Immature natural killer cell (primary cell): ENCODE measurements around the gene TRIP12. TPM values are rescaled to one million over a fixed set of nuclear protein-coding genes. Genes with fewer than 3 reads are reported as not detected.
A peak's percentile ranks its signal among the peaks of the same experiment; 100 is the strongest.
"Not testable (repeated sequence)": the region's sequence is repeated elsewhere in the genome, so short reads cannot be mapped to it uniquely, and the experiment has no call there.

Source experiments
- DNase-seq, 3 donors: peaks; one replicate each; pipeline ENCODE4 v3.0.0; 2022; ENCODE audit warnings: mixed read lengths in 1 of 3
- H3K27ac Mint-ChIP-seq, 6 donors: one replicate each; pipeline ENCODE4 v1.8.0; 2020; ENCODE audit warnings: mixed read lengths in 6 of 6, mild to moderate bottlenecking in 5 of 6, inconsistent platforms in 4 of 6, moderate library complexity in 3 of 6
- H3K27me3 Mint-ChIP-seq, 3 donors: one replicate each; pipeline ENCODE4 v1.8.0; 2020 to 2021; ENCODE audit warnings: low read depth in 3 of 3, mild to moderate bottlenecking in 3 of 3, mixed read lengths in 3 of 3, moderate library complexity in 3 of 3, inconsistent platforms in 1 of 3
- H3K36me3 Mint-ChIP-seq, 3 donors: one replicate each; pipeline ENCODE4 v1.8.0; 2020; ENCODE audit warnings: mixed read lengths in 3 of 3, inconsistent platforms in 2 of 3, mild to moderate bottlenecking in 2 of 3
- H3K4me1 Mint-ChIP-seq, 2 donors: one replicate each; pipeline ENCODE4 v1.8.0; 2020; ENCODE audit warnings: inconsistent platforms in 2 of 2, mild to moderate bottlenecking in 2 of 2, mixed read lengths in 2 of 2, moderate library complexity in 1 of 2
- H3K4me3 Mint-ChIP-seq, 5 donors: one replicate each; pipeline ENCODE4 v1.8.0; 2020; ENCODE audit warnings: mild to moderate bottlenecking in 5 of 5, mixed read lengths in 5 of 5, inconsistent platforms in 3 of 5, moderate library complexity in 3 of 5
- H3K9me3 Mint-ChIP-seq, 6 donors: one replicate each; pipeline ENCODE4 v1.8.0; 2020; ENCODE audit warnings: mild to moderate bottlenecking in 6 of 6, mixed read lengths in 6 of 6, inconsistent platforms in 4 of 6, moderate library complexity in 3 of 6
- polyA plus RNA-seq, 3 donors: library from polyadenylated mRNA; unstranded; fragments of 300-500 nt; fragmentation: Illumina TruSeq; gene quantifications; one replicate each; pipeline ENCODE4 v1.2.3, GENCODE V29; 2021

Gene TRIP12
- polyA plus RNA-seq, 3 donors from 2014 or later, result 13.5 to 69.4 (median 26.0) TPM

GRCh38 chr2:229931241-229931640 is 9.4 kb upstream of the TRIP12 start:
- Mint-ChIP-seq H3K27me3 (peaks cover 0 to 2% (median 1%) of the 10 kb centered on the region in 3 donors), H3K9me3 (no peaks in the 10 kb centered on the region), H3K36me3 (peaks cover 3 to 4% (median 3%) of the 10 kb centered on the region in 3 donors), H3K27ac (no peak overlapping the region), H3K4me3 (no peak overlapping the region), H3K4me1 (no peaks in the 10 kb centered on the region)
- DNase-seq, result no peak

GRCh38 chr2:229930656-229931055 is 8.8 kb upstream of the TRIP12 start:
- peaks cover 0 to 3% (median 0%) of the 10 kb centered on the region in 3 donors for H3K36me3 Mint-ChIP-seq
- no peak overlapping the region for H3K4me3 Mint-ChIP-seq
- no peak for DNase-seq
- H3K27me3 Mint-ChIP-seq, result peaks cover 0 to 2% (median 0%) of the 10 kb centered on the region in 3 donors
- peaks cover 0 to under 1% of the 10 kb centered on the region in 2 donors for H3K4me1 Mint-ChIP-seq
- H3K9me3 Mint-ChIP-seq, result no peaks in the 10 kb centered on the region
- H3K27ac Mint-ChIP-seq, result no peak overlapping the region

- Mint-ChIP-seq H3K27ac (no peak overlapping the region), H3K4me3 (no peak overlapping the region), H3K9me3 (no peaks in the 10 kb centered on the region), H3K27me3 (peaks cover 0 to 4% (median 4%) of the 10 kb centered on the region in 3 donors), H3K36me3 (no peaks in the 10 kb centered on the region), H3K4me1 (peaks cover 4 to 13% of the 10 kb centered on the region in 2 donors)
- no peak for DNase-seq
These were observed 6.1 kb upstream of the TRIP12 start for GRCh38 chr2:229927817-229928321.

DNA sequence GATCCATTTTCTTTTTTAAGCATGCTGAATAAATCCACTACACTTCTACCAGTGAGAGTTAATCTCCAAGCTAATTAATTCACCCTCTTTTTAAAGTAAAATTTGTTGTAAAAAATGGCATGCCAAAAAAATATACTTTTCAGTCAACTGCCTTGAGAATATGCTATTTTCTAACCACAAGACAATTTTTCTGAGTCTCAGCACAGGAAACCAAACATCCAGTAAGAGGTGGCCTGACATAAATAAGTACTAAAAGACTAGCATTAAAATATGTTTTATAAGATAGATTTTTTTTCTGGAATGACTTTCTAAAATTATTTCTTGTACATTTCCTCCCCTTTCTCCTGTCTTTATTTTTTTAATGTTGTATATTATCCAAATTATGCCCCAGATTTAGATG is 3.4 kb upstream of the TRIP12 start:
- H3K4me1 Mint-ChIP-seq, result peaks cover 17 to 27% of the 10 kb centered on the region in 2 donors
- no peaks in the 10 kb centered on the region for H3K36me3 Mint-ChIP-seq
- DNase-seq, result no peak
- H3K4me3 Mint-ChIP-seq, result no peak overlapping the region
- no peaks in the 10 kb centered on the region for H3K9me3 Mint-ChIP-seq
- no peak overlapping the region for H3K27ac Mint-ChIP-seq
- H3K27me3 Mint-ChIP-seq, result peaks cover 9 to 27% (median 22%) of the 10 kb centered on the region in 3 donors

DNA sequence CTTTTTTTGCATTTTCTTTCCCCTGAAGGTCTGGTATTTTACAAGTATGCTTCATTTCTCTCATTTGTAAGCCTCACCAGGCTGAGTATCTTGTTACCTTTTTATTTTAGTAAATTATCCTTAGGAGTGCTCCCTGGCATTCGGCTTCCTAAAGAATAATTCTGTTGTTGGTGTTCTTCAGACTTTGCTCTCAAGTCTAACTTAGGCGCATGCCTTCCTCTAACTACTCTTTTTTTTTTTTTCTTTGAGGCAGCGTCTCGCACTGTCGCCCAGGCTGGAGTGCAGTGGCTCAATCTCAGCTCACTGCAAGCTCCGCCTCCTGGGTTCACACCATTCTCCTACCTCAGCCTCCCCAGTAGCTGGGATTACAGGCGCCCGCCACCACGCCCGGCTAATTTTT is 2.7 kb upstream of the TRIP12 start:
- Mint-ChIP-seq H3K4me3 (peak overlapping the region in 2 of 5 donors; percentile 12 to 45), H3K27ac (peak overlapping the region in 1 of 6 donors; percentile 32), H3K27me3 (peaks cover 9 to 29% (median 22%) of the 10 kb centered on the region in 3 donors), H3K4me1 (peaks cover 23 to 33% of the 10 kb centered on the region in 2 donors)
- not testable (repeated sequence) for H3K36me3 Mint-ChIP-seq, DNase-seq, H3K9me3 Mint-ChIP-seq

GRCh38 chr2:229922449-229923386 is 909 bp upstream of the TRIP12 start, which contains the start of gene FBXO36:
TSS of gene FBXO36 (plus strand) at chr2:229922503. CDS start at chr2:229922514, 11 bp downstream.
- H3K27me3 Mint-ChIP-seq, result peaks cover 9 to 29% (median 24%) of the 10 kb centered on the region in 3 donors
- no peak for DNase-seq
- peaks cover 3 to 4% (median 3%) of the 10 kb centered on the region in 3 donors for H3K36me3 Mint-ChIP-seq
- H3K9me3 Mint-ChIP-seq, result no peaks in the 10 kb centered on the region
- peak within 1 kb of the TSS; percentile 94 to 100 (median 96) for H3K27ac Mint-ChIP-seq
- peaks cover 36 to 48% of the 10 kb centered on the region in 2 donors for H3K4me1 Mint-ChIP-seq
- H3K4me3 Mint-ChIP-seq, result peak within 1 kb of the TSS; percentile 95 to 100 (median 98)

GRCh38 chr2:229921101-229921891 is 513 bp downstream of the TRIP12 start:
- Mint-ChIP-seq H3K36me3 (peaks cover 4 to 8% (median 7%) of the 10 kb centered on the region in 3 donors), H3K4me3 (peak overlapping the region; percentile 95 to 100 (median 98)), H3K27ac (peak overlapping the region; percentile 93 to 100 (median 96)), H3K27me3 (peaks cover 9 to 29% (median 24%) of the 10 kb centered on the region in 3 donors), H3K4me1 (peaks cover 45 to 60% of the 10 kb centered on the region in 2 donors), H3K9me3 (no peaks in the 10 kb centered on the region)
- peak; percentile 69 to 73 (median 73) for DNase-seq

GRCh38 chr2:229920011-229920641 is 1.7 kb downstream of the TRIP12 start:
- Mint-ChIP-seq H3K4me3 (peak overlapping the region; percentile 90 to 100 (median 96)), H3K4me1 (peaks cover 51 to 66% of the 10 kb centered on the region in 2 donors)

GRCh38 chr2:229917793-229918192 is 4.0 kb downstream of the TRIP12 start:
- Mint-ChIP-seq H3K36me3 (peaks cover 4 to 8% (median 7%) of the 10 kb centered on the region in 3 donors), H3K27ac (peak overlapping the region; percentile 7 to 84 (median 63)), H3K27me3 (peaks cover 8 to 27% (median 21%) of the 10 kb centered on the region in 3 donors), H3K4me1 (peaks cover 61 to 81% of the 10 kb centered on the region in 2 donors), H3K4me3 (peak overlapping the region in 1 of 5 donors; percentile 30), H3K9me3 (no peaks in the 10 kb centered on the region)
- no peak for DNase-seq

More at GRCh38 chr2:229920011-229920641, 1.7 kb downstream of the TRIP12 start:
- Mint-ChIP-seq H3K9me3 (no peaks in the 10 kb centered on the region), H3K27ac (peak overlapping the region; percentile 93 to 100 (median 94)), H3K36me3 (peaks cover 4 to 8% (median 7%) of the 10 kb centered on the region in 3 donors), H3K27me3 (peaks cover 9 to 32% (median 24%) of the 10 kb centered on the region in 3 donors)
- peak; percentile 29 to 38 (median 30) for DNase-seq

GRCh38 chr2:229914171-229914570 is 7.6 kb downstream of the TRIP12 start:
- Mint-ChIP-seq H3K4me1 (peaks cover 65 to 92% of the 10 kb centered on the region in 2 donors), H3K27ac (peak overlapping the region; percentile 18 to 76 (median 42)), H3K36me3 (peaks cover 4 to 8% (median 7%) of the 10 kb centered on the region in 3 donors), H3K27me3 (peaks cover 2 to 3% (median 2%) of the 10 kb centered on the region in 3 donors), H3K4me3 (no peak overlapping the region), H3K9me3 (no peaks in the 10 kb centered on the region)
- no peak for DNase-seq

DNA sequence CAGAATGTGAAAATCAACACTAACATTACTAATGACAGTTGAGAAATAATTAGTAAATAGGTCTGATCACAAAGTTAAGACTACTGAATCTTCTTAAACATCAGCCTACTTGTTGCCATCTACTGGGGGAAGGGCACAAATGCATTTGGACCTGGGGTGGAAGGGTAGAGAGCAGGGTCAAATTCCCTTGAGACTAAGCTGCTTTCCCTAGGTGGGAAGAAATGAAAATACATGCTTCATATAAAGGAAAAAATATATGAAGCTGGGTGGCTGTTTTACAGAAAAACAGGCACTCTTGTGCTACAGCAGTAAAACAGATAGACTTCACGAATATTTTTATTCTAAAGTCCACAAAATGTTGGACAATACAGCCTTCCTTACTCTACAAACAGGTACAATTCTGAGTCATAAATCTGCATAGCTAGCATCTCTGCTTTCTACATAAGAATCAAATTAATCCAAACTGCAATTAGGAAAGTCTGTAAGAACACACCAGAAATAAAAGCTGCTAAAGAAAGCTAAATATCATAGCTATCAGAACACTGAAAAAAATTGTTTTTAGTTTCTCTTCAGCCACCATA is 10.9 kb downstream of the TRIP12 start:
- Mint-ChIP-seq H3K27me3 (peaks cover 0 to 3% (median 2%) of the 10 kb centered on the region in 3 donors), H3K36me3 (peaks cover 4 to 9% (median 9%) of the 10 kb centered on the region in 3 donors), H3K4me1 (peaks cover 59 to 82% of the 10 kb centered on the region in 2 donors), H3K27ac (peak overlapping the region; percentile 16 to 80 (median 62)), H3K4me3 (no peak overlapping the region), H3K9me3 (no peaks in the 10 kb centered on the region)
- peak in 2 of 3 donors; percentile 7 to 11 for DNase-seq

GRCh38 chr2:229910147-229910831 is 11.5 kb downstream of the TRIP12 start:
- H3K4me1 Mint-ChIP-seq, result peaks cover 61 to 82% of the 10 kb centered on the region in 2 donors
- DNase-seq, result no peak
- H3K36me3 Mint-ChIP-seq, result peaks cover 4 to 13% (median 9%) of the 10 kb centered on the region in 3 donors

More at GRCh38 chr2:229910147-229910831, 11.5 kb downstream of the TRIP12 start:
- H3K4me3 Mint-ChIP-seq, result peak overlapping the region in 2 of 5 donors; percentile 17 to 39
- H3K27me3 Mint-ChIP-seq, result peaks cover 0 to 2% (median 1%) of the 10 kb centered on the region in 3 donors
- no peaks in the 10 kb centered on the region for H3K9me3 Mint-ChIP-seq
- peak overlapping the region; percentile 16 to 80 (median 60) for H3K27ac Mint-ChIP-seq
